OCI-LY1 (cell line): ENCODE measurements around the gene GOLGA8Q.
"Not testable (repeated sequence)": the region's sequence is repeated elsewhere in the genome, so short reads cannot be mapped to it uniquely, and the experiment has no call there.

Source experiments
- CTCF ChIP-seq: fragments of 200-600 bp; sonication (generic), shearing (Covaris generic); IDR thresholded peaks from 2 replicates; pipeline ENCODE4 v1.5.1; 2017; ENCODE audit warnings: mild to moderate bottlenecking, antibody characterized with exemption, low read length, moderate library complexity, mixed read lengths
- EZH2 ChIP-seq: fragments of 200-600 bp; sonication (generic), shearing (Covaris generic); IDR thresholded peaks from 2 replicates; pipeline ENCODE4 v1.8.0; 2017; ENCODE audit warnings: borderline replicate concordance, mixed run types, mild to moderate bottlenecking, antibody characterized with exemption, low read length, moderate library complexity, mixed read lengths

GRCh38 chr15:30566949-30567348 is 15.1 kb downstream of the GOLGA8Q start:
- TF ChIP-seq CTCF, EZH2: not testable (repeated sequence)
